AG10803 (cell line): ENCODE data around the gene ASIC2.
A peak's percentile ranks its signal among the peaks of the same experiment; 100 is the strongest.
"Not testable (repeated sequence)": the region's sequence is repeated elsewhere in the genome, so short reads cannot be mapped to it uniquely, and the experiment has no call there.

ENCODE experiments used
- DNase-seq: peaks from one replicate; pipeline ENCODE4 v3.0.0; 2010; ENCODE audit warnings: low read depth
- H3K4me3 ChIP-seq: 2 replicates; pipeline ENCODE4 v1.5.1; 2011; ENCODE audit warnings: mild to moderate bottlenecking, low read length, control low read depth
- CTCF ChIP-seq: conservative IDR thresholded peaks from 2 replicates; pipeline ENCODE4 v1.5.1; 2011; ENCODE audit warnings: mild to moderate bottlenecking, low read length, control low read depth, inconsistent platforms

The ASIC2 gene

GRCh38 chr17:32998887-32999228, 294.2 kb downstream of the ASIC2 start:
- peak; percentile 73 for DNase-seq
- no peak for TF ChIP-seq CTCF
- H3K4me3 ChIP-seq: peak overlapping the region; percentile 47

- H3K4me3 ChIP-seq: peak overlapping the region; percentile 47
- TF ChIP-seq CTCF: peak; percentile 90
- peak; percentile 71 for DNase-seq
Observed at GRCh38 chr17:32998111-32998886, 294.8 kb downstream of the ASIC2 start.

GRCh38 chr17:32995416-32996045, 297.6 kb downstream of the ASIC2 start:
- DNase-seq: no peak
- no peak for TF ChIP-seq CTCF
- no peak overlapping the region for H3K4me3 ChIP-seq

- no peak overlapping the region for H3K4me3 ChIP-seq
- DNase-seq: no peak
- no peak for TF ChIP-seq CTCF
Observed at GRCh38 chr17:32993977-32994376, 299.1 kb downstream of the ASIC2 start.

- TF ChIP-seq CTCF: no peak
- DNase-seq: no peak
- H3K4me3 ChIP-seq: no peak overlapping the region
Observed at GRCh38 chr17:32992321-32993033, 300.6 kb downstream of the ASIC2 start.

- DNase-seq: no peak
- no peak for TF ChIP-seq CTCF
- no peak overlapping the region for H3K4me3 ChIP-seq
Observed at GRCh38 chr17:32988481-32989101, 304.5 kb downstream of the ASIC2 start.

- DNase-seq, H3K4me3 ChIP-seq: not testable (repeated sequence)
Observed at GRCh38 chr17:32987868-32988267, 305.2 kb downstream of the ASIC2 start.

- not testable (repeated sequence) for DNase-seq, H3K4me3 ChIP-seq
Observed at GRCh38 chr17:32987453-32987805, 305.7 kb downstream of the ASIC2 start.
